GM19467 (cell line): ENCODE data around the gene CD2BP2.
"Not testable (repeated sequence)": the region's sequence is repeated elsewhere in the genome, so short reads cannot be mapped to it uniquely, and the experiment has no call there.

Experiments
- ATAC-seq: cut with Tn5 transposase; IDR thresholded peaks from one replicate; pipeline ENCODE4 v1.9.1; 2021; ENCODE audit warnings: mild to moderate bottlenecking, moderate library complexity; ENCODE audit not compliant: unreplicated experiment

The CD2BP2 gene

GRCh38 chr16:30346286-30346685, 8.8 kb downstream of the CD2BP2 start:
- ATAC-seq, result no peak

- ATAC-seq, result not testable (repeated sequence)
Measured at GRCh38 chr16:30343491-30343820, 11.7 kb downstream of the CD2BP2 start.

GRCh38 chr16:30342751-30343490, 12.2 kb downstream of the CD2BP2 start:
- ATAC-seq, result no peak

GRCh38 chr16:30341971-30342370, 13.1 kb downstream of the CD2BP2 start:
- not testable (repeated sequence) for ATAC-seq

GRCh38 chr16:30340621-30341020, 14.5 kb downstream of the CD2BP2 start:
- no peak for ATAC-seq

- not testable (repeated sequence) for ATAC-seq
Measured at GRCh38 chr16:30338715-30339114, 16.4 kb downstream of the CD2BP2 start.

- not testable (repeated sequence) for ATAC-seq
Measured at GRCh38 chr16:30337964-30338357, 17.1 kb downstream of the CD2BP2 start.

- peak; percentile 11 for ATAC-seq
Measured at GRCh38 chr16:30335598-30336474, 19.3 kb downstream of the CD2BP2 start.

GRCh38 chr16:30335028-30335597, 20.0 kb downstream of the CD2BP2 start:
- ATAC-seq, result peak; percentile 66

GRCh38 chr16:30334473-30334989, 20.6 kb downstream of the CD2BP2 start:
- peak; percentile 71 for ATAC-seq

- ATAC-seq, result not testable (repeated sequence)
Measured at GRCh38 chr16:30324220-30324619, 30.9 kb downstream of the CD2BP2 start.

- ATAC-seq, result not testable (repeated sequence)
Measured at GRCh38 chr16:30318647-30319046, 36.5 kb downstream of the CD2BP2 start.

GRCh38 chr16:30310937-30311336, 44.2 kb downstream of the CD2BP2 start:
- not testable (repeated sequence) for ATAC-seq

- ATAC-seq, result not testable (repeated sequence)
Measured at GRCh38 chr16:30309255-30309654, 45.9 kb downstream of the CD2BP2 start.
